WERI-Rb-1 (cell line): ENCODE measurements around the gene CHL1.

Source experiments
- DNase-seq: peaks from one replicate; pipeline ENCODE4 v3.0.0-alpha.2; 2020
- H3K27ac ChIP-seq: fragments of 250-450 bp; sonication (Bioruptor Pico); 2 replicates; pipeline ENCODE4 v1.5.1; 2020; ENCODE audit warnings: mild to moderate bottlenecking, moderate library complexity
- H3K27me3 ChIP-seq: fragments of 250-450 bp; sonication (Bioruptor Pico); 2 replicates; pipeline ENCODE4 v1.5.1; 2021; ENCODE audit warnings: mild to moderate bottlenecking, low read depth, moderate library complexity; ENCODE audit not compliant: insufficient read depth, severe bottlenecking
- H3K36me3 ChIP-seq: fragments of 250-450 bp; sonication (Bioruptor Pico); 2 replicates; pipeline ENCODE4 v1.5.1; 2020; ENCODE audit warnings: mild to moderate bottlenecking, moderate library complexity
- H3K4me3 ChIP-seq: 2 replicates; pipeline ENCODE4 v1.5.1; 2011; ENCODE audit warnings: low read depth, mild to moderate bottlenecking, control low read depth, low read length
- H3K9me3 ChIP-seq: fragments of 250-450 bp; sonication (Bioruptor Pico); 2 replicates; pipeline ENCODE4 v1.5.1; 2021; ENCODE audit warnings: mild to moderate bottlenecking, moderate library complexity; ENCODE audit not compliant: severe bottlenecking
- CTCF ChIP-seq: IDR thresholded peaks from 2 replicates; pipeline ENCODE4 v1.5.1; 2011; ENCODE audit warnings: low read depth, mild to moderate bottlenecking, control low read depth, inconsistent platforms, low read length

The CHL1 gene

GRCh38 chr3:331881-332280, 135.3 kb downstream of the CHL1 start:
- no peaks in the 10 kb centered on the region for H3K36me3 ChIP-seq
- no peak overlapping the region for H3K4me3 ChIP-seq
- H3K27ac ChIP-seq, result no peak overlapping the region
- no peaks in the 10 kb centered on the region for H3K27me3 ChIP-seq
- TF ChIP-seq CTCF, result no peak
- no peaks in the 10 kb centered on the region for H3K9me3 ChIP-seq
- DNase-seq, result no peak

- H3K36me3 ChIP-seq, result no peaks in the 10 kb centered on the region
- no peaks in the 10 kb centered on the region for H3K27me3 ChIP-seq
- no peak overlapping the region for H3K27ac ChIP-seq
- no peak for TF ChIP-seq CTCF
- H3K4me3 ChIP-seq, result no peak overlapping the region
- H3K9me3 ChIP-seq, result no peaks in the 10 kb centered on the region
- DNase-seq, result no peak
Observed at GRCh38 chr3:332701-333100, 136.1 kb downstream of the CHL1 start.

DNA sequence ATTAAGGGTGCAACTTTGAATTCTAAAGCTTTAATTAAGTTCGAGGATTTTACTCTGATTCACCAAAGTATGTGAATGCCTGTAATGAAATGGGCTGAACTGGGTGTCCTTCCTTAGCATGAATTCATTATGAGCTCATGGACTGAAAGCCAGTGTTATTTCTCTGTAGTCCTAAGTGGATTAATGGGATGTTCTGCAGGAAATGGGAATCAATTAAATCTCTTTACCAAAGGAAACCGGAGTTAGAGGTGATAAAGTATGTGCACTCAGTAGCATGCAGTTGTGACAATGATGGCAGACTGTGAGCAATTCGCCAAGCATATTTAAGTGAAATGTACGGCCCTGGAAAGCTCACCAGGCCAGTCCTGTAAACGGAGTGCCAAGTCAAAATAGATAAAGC, 138.7 kb downstream of the CHL1 start:
- DNase-seq, result no peak
- Histone ChIP-seq H3K4me3 (no peak overlapping the region), H3K27ac (no peak overlapping the region), H3K9me3 (no peaks in the 10 kb centered on the region), H3K27me3 (no peaks in the 10 kb centered on the region), H3K36me3 (no peaks in the 10 kb centered on the region)
- no peak for TF ChIP-seq CTCF

DNA sequence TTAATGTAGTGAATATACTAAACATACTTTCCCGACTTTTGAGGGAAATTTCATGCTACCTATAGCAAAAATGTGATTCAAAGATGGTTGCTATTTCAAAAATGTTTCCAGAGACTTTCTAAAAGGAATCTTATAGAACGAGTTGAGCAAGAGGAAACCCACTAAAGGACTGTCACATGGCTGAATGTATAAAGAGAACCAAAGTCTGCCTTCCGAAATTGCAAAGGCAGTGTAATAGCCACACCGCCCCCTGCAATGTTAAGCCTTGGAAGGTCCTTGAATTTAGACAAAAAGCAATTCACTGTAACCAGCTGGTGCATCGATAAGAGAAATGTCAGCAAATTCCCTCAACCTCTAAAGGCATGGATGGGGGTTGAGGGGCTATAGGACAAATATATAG, 142.8 kb downstream of the CHL1 start:
- Histone ChIP-seq H3K4me3 (no peak overlapping the region), H3K27me3 (no peaks in the 10 kb centered on the region), H3K9me3 (no peaks in the 10 kb centered on the region), H3K27ac (no peak overlapping the region), H3K36me3 (no peaks in the 10 kb centered on the region)
- no peak for TF ChIP-seq CTCF
- no peak for DNase-seq

- no peak overlapping the region for H3K27ac ChIP-seq
- H3K9me3 ChIP-seq, result no peaks in the 10 kb centered on the region
- no peak for DNase-seq
- no peaks in the 10 kb centered on the region for H3K27me3 ChIP-seq
- TF ChIP-seq CTCF, result no peak
- no peak overlapping the region for H3K4me3 ChIP-seq
- no peaks in the 10 kb centered on the region for H3K36me3 ChIP-seq
Observed at GRCh38 chr3:341998-342397, 145.4 kb downstream of the CHL1 start.

- no peak for TF ChIP-seq CTCF
- Histone ChIP-seq H3K36me3 (no peaks in the 10 kb centered on the region), H3K9me3 (no peaks in the 10 kb centered on the region), H3K27me3 (no peaks in the 10 kb centered on the region), H3K4me3 (no peak overlapping the region), H3K27ac (no peak overlapping the region)
- no peak for DNase-seq
Observed at GRCh38 chr3:346186-346585, 149.6 kb downstream of the CHL1 start.
